GM21576 (cell line): Measurements from ENCODE around the gene RAD51B.

Experiments used
- ATAC-seq: cut with Tn5 transposase; IDR thresholded peaks from one replicate; pipeline ENCODE4 v1.9.1; 2021; ENCODE audit warnings: mild to moderate bottlenecking, moderate library complexity; ENCODE audit not compliant: unreplicated experiment

RAD51B gene

DNA sequence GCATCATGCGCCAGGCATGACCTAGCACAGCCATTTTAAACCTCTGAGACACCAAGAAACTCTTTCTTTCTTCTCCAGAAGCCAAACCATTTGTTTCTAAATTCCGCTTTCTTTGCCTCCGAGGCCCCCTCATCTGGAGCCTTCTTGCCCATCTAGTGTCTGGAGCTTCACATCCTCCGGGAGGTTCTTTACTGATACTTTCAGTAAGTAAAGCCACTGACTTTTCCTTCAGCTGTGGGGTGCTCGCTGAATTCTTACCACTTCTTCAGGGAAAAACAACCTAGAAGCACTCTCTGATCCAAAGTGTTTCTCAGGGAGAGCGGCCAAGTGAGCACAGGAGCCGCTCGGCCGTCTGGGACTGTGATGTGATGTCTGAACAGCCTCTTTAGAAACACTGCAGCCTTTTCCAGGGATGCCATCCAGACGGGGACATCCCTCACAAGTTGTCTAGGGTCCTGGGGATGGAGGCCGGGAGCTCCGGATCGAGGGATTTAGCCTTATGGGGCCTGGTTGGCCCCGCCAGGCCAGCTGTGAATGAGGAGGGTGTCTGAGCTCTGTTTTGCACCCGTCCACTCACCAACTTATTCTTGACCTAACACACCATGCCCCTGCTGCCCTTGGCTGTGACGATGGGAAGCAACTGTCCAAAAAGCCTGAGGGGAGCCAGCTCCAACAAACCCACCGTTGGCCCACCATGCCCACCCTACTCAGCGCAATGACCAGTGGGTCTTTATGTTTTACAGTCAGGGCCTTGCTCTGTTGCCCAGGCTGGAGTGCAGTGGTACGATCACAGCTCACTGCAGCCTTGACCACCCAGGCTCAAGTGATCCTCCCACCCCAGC is 812.7 kb downstream of the RAD51B start:
- ATAC-seq, result no peak

DNA sequence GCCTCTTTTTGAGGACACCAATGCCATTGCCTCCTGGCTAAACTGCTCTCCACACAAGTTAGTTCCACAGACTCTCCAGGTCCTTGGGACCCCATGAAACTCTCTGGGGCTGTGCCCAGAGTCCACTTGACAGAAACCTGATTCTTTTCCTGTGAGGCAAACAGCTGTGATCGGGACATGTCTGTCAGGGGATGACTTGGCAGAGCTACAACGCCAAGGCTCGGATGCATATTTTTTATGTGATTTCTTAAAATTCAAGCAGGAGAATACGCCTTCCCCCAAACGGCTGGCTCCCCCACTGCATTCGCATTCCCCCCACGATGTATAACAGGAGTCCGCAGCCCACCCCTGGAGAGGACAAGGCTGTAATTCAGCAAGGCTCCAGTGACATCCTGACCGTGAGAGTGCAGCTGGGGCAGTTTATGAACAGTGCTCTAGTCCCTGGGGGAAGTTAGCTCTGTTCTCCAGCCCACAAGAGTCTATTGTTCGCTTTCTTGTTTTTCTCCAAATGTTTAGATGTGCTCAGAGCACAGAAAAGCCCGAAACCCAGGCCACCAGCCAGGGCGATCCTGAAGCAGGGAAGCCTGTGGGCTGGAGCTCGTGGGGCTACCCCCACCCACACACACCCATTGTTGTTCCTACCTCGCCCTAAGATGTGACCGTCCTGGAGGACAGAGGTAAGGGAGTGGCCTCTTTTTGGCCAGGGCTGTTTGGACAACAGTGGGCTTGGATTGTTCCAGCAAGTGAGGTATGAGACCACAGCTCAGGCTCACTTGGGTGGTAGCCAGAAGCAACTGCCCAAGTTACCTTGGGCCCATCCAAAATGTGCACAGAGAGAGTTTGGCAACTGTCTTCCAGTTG is 813.8 kb downstream of the RAD51B start:
- no peak for ATAC-seq

DNA sequence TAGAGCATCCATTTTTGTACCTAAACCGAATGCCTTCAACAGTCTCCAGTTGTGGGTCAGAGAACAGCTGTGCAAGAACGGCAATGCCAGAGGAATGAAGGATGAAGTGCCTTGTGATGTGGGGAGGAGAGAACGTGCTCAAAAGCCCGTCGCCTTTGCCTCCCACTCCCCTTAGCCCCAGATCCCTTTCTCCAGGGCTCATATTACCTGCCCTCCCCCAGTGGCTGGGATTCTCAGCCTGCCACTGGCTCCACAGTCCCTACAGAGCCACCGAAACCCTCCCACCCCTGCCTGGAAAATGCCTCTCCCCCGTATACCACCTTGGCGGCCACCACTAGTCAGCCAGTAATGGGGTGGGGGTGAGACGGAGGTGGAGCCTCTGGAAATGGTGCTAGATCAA is 814.8 kb downstream of the RAD51B start:
- no peak for ATAC-seq

DNA sequence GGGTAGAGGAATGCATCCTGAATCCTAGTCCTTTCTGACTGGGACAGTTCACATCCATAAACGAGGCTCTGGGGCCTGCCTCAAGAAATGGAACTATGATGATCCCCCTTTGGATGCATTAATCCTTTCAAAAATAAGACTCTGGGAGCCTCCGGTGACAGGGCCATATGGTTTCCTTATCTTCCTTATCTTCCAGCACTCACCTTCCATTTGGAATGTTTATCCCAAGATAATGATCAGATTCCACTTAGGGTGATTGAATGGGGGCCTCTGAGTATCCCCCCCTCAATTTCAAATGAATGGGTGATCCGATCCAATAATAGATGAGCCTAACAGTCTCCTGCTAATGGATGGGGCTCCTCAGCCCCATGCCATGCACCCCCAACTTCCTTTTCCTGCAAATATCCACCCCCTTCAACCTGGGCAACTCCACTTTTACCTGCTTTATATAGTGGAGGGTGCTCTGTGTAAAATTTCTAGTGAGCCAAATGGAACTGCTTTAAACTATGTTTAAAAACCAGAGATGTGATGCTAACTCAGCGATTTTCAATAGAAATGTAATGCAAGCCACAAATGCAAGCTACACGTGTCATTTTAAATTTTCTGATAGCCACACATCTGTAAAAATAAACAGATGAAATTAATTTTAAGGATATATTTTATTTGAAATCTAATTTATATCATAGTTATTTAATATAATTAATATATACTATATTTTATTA is 815.5 kb downstream of the RAD51B start:
- no peak for ATAC-seq

DNA sequence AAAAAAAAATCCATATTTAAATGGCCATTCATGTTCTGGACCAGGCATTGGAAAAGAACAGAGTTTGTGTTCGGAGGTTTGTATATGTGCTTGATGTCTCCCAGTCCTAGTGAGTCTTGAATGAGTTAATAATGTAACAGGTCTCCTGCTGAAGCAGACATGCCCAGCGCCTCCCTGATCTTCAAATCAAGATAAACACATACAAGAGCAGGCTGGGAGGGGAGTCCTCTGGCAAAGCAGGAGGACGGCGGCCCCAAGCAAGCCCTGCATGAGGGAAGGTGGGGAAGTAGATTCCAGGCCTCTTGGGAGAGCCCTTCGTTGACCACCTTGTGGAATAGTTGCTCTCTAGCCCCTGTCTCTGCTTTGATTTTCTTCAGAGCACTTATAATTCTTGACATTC is 817.0 kb downstream of the RAD51B start:
- no peak for ATAC-seq

DNA sequence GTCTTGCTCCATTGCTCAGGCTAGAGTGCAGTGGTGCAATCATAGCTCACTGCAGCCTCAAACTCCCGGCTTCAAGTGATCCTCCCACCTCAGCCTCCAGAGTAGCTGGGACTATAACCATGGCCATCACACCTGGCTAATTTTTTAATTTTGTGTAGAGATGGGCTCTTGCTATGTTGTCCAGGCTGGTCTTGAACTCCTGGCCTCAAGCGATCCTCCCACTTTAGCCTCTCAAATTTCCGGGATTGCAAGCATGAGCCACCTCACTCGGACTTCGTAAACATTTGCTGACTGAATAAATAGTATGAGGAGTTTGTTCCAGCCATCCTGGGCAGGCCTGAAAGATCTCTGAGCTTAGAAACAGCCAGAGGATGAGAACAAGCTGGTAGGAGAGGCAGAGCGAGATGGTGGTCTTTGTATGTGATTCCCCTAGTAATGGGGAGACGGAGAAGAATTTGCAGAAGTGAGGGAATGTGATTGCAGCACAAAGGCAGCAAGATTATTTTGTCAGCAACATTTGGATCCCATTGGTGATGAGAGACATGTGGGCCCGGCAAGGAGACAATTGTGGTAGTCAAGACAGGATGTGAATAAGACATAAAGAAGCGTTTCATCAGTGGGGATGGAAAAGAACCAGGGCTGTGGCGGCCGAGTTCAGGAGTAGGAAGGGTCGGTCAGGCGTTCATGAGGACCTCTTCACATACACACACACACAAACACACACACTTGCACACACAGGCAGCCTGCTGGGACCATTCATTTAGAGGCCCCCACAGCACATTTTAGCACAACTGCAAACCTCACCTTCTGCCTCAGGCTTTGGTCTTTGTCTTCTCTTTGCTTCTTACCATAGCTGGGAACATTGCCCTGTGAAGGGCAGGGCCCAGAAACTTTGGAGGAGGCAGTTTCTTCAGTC is 817.8 kb downstream of the RAD51B start:
- ATAC-seq, result no peak

DNA sequence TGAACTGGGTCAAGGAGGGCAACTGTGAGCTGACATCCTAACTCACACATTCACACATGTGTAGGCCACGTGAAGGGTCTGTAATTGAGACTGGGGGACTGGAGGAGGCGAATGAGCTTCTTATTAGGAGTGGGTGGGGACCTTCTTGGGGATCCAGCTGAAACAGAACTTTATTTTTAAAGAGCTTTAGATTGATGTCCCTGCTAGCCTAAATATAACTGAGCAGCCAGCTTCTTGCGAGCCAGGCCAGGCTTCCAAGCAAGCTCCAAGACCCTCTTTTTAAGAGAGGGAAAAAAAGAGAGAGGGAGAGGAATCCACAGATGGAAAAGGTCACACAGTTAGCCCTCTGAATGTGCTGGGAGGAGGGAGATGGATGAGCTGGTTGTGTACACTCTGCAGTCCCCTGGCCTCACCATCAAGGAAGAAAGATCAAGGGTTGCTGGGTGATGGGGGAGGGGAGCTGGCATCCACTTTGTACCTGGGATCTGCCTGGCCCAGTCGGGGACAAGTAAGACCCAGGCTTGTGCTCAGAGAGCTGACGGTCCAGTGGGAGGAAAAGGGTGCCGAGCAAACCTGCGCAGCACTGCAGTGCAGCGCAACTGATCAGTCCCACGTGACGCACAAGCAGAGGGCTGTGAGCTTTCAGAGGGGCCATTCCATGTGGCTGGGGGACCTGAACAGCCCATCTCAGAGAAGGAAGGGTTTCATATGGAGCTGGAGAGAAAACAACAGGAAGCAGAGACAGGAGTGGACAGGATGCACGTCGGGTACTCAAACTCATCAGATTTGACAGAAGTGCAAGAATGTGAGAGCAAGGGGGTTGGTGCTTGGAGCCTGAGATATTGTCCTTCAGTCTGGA is 818.8 kb downstream of the RAD51B start:
- no peak for ATAC-seq

DNA sequence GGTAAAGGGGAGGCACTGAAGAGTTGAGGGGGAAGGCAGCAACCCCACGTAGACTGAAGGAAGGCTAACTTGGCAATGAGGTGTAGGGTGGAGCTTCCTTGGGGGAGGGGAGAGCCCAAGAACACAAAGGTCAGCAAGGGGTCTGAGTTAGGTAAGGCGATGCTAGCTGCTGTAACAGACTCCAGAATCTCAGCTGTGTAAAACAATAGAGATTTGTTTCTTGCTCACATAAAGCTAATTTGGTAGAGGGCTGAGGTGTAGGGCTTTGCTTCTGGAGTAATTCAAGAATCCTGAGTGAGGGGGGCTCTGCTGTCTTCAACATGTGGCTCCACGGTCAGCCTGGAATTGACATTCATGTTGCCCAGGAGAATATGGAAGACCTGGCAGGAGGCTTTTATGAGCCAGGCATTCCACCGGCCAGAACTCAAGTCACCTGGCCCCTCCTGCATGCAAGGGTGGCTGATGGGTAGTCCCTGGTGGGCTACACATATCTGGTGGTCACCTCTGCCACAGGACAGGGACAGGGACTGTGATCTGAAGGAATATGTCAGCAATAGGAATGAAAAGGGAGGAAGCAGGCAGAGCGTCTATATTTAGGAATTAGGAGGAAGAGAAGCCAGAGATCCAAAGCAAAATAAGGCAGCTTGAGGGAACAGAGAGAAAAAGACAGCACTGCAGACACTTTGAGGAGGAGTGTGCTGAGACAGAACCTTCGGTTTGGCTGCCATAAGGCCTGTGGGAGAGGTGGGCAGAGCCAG is 819.6 kb downstream of the RAD51B start:
- ATAC-seq, result no peak

DNA sequence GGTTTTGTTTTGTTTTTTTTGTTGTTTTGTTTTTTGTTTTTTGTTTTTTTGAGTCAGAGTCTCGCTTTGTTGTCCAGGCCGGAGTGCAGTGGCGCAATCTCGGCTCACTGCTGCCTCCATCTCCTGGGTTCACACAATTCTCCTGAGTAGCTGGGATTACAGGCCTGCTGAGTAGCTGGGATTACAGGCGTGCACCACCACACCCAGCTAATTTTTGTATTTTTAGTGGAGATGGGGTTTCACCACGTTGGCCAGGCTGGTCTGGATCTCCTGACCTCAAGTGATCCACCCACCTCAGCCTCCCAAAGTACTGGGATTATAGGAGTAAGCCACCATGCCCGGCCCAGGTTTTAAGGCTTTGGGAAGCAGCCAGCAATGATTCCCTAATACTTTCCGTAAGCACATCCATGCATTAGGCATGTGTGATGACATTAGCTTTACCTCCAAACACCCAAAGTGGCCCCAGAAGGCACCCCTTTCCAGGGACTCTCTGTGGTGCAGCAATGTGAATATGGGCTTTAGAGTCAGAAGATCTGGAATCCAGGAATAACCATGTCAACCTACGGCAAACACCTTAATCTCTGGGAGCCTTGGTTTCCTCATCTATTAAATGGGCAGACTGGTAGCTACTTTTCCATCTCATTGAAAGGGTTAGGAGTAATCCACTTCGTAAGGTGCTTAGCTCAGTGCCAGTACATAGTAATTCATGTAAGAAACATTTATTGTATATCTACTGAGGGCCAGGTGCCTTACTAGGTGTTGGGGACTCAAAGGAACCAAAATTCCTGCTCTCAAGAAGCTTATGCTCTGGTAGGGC is 820.4 kb downstream of the RAD51B start:
- ATAC-seq, result no peak

DNA sequence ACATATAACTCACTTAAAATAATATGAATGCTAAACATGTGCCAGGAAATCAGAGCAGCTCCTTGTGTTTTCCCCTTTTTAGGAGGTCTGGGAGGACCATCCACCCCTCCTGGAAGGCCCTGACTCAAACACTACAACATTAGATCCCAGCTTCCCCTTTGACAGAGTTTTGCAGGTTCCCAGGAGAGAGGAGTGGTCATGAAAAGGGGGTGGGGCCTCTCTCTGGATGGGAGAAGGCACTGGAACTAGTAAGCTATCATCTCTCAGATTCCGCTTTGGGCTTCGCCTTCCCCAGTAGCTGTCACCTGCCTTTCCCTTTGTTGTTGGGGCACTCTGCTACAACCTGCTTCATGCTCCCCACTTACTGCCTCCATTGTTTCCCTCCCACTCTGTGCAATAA is 824.1 kb downstream of the RAD51B start:
- no peak for ATAC-seq

DNA sequence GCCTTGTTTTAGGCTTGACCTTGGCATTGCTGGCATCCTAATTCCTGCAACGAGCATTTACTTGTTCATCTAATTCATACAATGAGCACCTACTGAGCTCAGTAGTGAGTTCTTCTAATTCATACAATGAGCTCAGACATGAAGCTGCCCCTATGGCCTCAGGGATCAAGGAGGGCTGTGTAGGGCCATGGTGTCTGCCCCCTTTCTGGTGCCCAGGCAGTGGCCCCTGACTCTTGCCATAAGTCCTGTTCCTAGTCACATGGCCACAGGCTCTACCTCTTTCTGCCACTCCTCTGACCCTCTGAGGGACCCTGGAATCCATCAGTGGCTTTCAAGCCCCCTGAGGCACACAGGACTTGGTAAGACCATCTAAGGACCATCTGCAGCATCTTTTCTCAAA is 824.5 kb downstream of the RAD51B start:
- no peak for ATAC-seq

DNA sequence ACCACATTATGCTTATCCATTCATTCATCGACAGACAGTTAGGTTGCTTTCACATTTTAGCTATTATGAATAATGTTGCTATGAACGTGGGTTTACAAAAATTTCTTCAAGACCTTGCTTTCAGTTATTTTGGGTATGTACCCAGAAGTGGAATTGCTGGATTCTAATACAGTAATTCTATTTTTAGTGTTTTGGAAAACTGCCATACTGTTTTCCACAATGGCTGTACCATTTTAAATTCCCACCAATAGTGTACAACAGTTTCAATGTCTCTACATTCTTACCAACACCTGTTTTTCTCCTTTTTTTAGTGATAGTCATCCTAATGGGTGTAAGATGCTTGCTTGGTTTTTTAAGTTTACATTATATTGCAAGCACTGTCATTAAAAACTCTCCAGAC is 825.8 kb downstream of the RAD51B start:
- ATAC-seq, result no peak

DNA sequence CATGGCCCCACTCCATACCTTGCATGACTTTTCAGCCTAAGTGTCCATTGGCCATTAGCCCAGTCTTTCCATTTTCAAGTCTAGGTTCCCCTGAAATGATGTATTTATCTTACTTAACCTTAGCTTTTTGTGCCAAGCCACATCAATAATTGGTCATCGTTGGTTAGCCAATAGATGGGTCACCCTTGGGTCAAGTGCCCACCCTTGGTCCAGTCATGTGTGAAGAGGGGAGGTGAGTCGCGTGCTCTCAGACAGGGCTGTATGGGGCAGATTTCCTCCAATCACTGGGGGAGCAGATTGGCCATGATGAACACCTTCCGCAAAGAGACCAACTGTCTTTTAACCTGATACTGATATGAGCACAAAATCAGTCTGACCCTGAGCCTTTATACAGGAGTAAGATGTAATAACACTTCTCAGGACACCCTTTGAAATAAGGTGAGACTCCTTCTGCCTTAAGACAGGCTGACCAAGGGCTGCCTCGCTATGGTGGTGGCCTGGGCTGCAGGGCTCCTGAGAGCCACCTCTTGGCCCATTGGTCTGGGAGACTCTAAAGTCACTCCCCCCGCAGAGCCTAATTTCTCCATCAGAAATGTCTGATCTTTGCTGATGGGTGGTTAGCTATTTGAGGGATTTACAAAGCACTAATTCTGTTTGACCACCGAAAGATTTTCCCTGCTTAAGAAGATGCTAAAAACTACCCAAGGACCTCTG is 830.1 kb downstream of the RAD51B start:
- ATAC-seq, result no peak

DNA sequence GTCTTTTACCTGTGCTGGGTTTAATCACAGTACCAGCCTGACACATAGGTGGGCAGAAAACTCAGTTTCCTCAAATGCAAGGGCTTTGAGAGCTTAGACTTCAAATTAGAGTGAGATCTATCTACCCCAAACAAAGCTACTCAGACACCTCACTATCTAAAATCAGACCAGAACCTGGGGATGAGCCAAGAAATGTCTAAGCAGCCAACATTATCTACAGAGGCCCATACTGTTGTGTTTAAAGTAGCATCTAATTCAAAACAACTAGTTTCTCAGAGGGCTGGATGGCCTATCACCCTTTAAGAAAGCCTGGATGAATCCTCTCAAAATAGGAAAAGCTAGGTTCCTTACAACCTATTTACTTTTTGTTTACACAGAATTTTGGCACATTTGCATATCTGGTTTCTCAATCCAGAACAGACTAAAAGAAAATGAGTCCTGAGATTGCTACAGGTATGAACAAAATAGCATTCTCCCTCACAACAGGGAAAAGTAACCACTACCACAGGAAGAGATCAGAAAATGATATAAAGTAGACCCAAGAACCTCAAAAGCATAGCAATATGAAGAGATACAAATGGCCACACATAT is 830.9 kb downstream of the RAD51B start:
- ATAC-seq, result no peak

DNA sequence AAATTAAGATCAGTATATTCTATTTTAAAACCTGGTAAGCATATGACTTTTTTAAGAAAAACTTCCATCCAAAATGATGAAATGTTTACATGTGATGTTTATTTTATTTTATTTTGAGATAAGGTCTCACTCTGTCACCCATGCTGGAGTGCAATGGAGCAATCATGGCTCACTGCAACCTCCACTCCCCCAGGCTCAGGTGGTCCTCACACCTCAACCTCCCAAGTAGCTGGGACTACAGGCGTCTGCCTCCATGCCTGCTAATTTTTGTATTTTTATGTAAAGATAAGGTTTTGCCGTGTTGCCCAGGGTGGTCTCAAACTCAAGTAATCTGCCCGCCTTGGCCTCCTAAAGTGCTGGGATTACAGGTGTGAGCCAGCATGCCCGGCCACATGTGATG is 831.5 kb downstream of the RAD51B start:
- no peak for ATAC-seq

DNA sequence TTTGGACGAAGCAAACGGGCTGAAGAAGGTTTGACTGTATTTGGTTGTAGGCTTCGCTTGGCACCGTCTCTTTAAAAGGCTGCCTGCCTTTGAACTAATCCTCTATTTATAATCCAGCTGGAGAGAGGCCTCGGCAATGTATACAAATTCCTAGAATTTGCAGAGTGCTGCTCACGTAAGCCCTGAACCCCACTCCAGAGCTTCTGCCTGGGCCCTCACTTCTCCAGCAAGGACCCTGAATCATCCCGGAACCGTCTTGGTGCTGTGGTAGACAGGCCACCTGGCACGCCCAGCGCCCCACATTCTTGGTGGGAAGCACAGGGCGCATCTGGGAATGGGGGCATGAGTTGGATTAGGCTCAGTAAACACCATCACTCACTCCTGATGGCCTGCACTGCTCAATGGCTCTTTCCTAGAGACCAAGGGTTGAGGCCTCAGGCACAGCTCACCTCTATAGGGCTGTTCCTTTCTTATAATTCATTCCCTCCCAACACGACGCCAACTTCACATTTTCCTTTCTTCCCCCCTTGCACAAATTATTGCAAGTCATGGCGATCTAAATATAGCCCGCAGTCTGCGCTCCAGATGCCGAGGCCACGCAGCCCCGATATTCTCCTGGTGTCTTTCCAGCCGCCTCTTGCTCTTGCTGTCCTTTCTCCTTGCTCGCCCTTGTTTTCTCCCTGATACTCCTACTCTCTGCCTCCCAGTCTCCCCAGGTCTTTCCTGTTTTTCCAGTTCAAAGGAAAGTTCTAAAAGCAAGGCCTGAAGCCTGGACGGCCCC is 832.3 kb downstream of the RAD51B start:
- no peak for ATAC-seq
